Aorta (tissue), 5 donors: ENCODE data around the gene SCGB3A1. TPM values are rescaled to one million over a fixed set of nuclear protein-coding genes. Genes with fewer than 3 reads are reported as not detected.

Experiments used
- ATAC-seq: fragments of 200-7000 bp; cut with Tn5 transposase; one replicate; pipeline ENCODE4 v1.9.1; 2022; ENCODE audit warnings: moderate library complexity; ENCODE audit not compliant: low FRiP score
- DNase-seq, 2 donors: peaks; one replicate each; pipeline ENCODE4 v3.0.0-alpha.2; 2020
- H3K27ac ChIP-seq, 2 donors: one replicate each; pipeline ENCODE4 v1.5.1; 2013; ENCODE audit warnings: low read length in 2 of 2, mild to moderate bottlenecking in 2 of 2, moderate library complexity in 2 of 2, control low read depth in 1 of 2, inconsistent platforms in 1 of 2, low read depth in 1 of 2
- H3K27me3 ChIP-seq, 2 donors: one replicate each; pipeline ENCODE4 v1.6.1; 2013; ENCODE audit warnings: control low read depth in 1 of 2, low read length in 1 of 2, mild to moderate bottlenecking in 1 of 2, moderate library complexity in 1 of 2; ENCODE audit not compliant: insufficient read depth in 2 of 2, control insufficient read depth in 1 of 2
- H3K36me3 ChIP-seq, 2 donors: one replicate each; pipeline ENCODE4 v1.6.1; 2013; ENCODE audit warnings: control low read depth in 1 of 2, low read length in 1 of 2, mild to moderate bottlenecking in 1 of 2; ENCODE audit not compliant: insufficient read depth in 2 of 2, control insufficient read depth in 1 of 2
- H3K4me1 ChIP-seq, 2 donors: one replicate each; pipeline ENCODE4 v1.6.1; 2013; ENCODE audit warnings: low read length in 2 of 2, control low read depth in 1 of 2, mild to moderate bottlenecking in 1 of 2, moderate library complexity in 1 of 2; ENCODE audit not compliant: insufficient read depth in 2 of 2, control insufficient read depth in 1 of 2
- H3K4me3 ChIP-seq, 2 donors: one replicate each; pipeline ENCODE4 v1.5.1; 2013; ENCODE audit warnings: low read length in 2 of 2, control low read depth in 1 of 2, mild to moderate bottlenecking in 1 of 2
- H3K9me3 ChIP-seq: one replicate; pipeline ENCODE4 v1.6.1; 2013; ENCODE audit warnings: mild to moderate bottlenecking, low read length; ENCODE audit not compliant: control insufficient read depth
- WGBS, 2 donors: extraction: QIAGEN DNeasy Blood & Tissue Kit; methylation state at CpG; one replicate each; pipeline ENCODE4 v1.1.7; 2013; 5-methylcytosine and 5-hydroxymethylcytosine counted together
- intact Hi-C, 2 donors: fragments of 100-400 bp; cut with DNase I; formaldehyde crosslinking; loops; one replicate each; pipeline versions ENCODE4 v1.14.2 to v1.15.0; 2022
- polyA plus RNA-seq, 2 donors: library from polyadenylated mRNA; stranded (reverse); fragments of 200-250 nt; gene quantifications; one replicate each; pipeline ENCODE4 v1.2.3, GENCODE V29; 2013
- total RNA-seq, 2 donors: library from RNA; stranded (reverse); fragmentation: NEBNext Ultra II Directional; extraction: Animal tissue kit (Norgen Biotek cat#: 25700); gene quantifications; one replicate each; pipeline ENCODE4 v1.2.1, GENCODE V29; 2021
- donor health status: healthy with polysubstance abuse.
- donor health status: Bipolar disorder and iron deficiency.
- donor health status: DM: no; HTN: no; CAD: no.
- donor health status: DM: no; HTN: no; CAD: no.
- donor health status: DM: yes; HTN: yes; CAD: no.

Gene SCGB3A1
- total and polyA plus RNA-seq, 4 donors, result 2.0 TPM; not detected in 3

DNA sequence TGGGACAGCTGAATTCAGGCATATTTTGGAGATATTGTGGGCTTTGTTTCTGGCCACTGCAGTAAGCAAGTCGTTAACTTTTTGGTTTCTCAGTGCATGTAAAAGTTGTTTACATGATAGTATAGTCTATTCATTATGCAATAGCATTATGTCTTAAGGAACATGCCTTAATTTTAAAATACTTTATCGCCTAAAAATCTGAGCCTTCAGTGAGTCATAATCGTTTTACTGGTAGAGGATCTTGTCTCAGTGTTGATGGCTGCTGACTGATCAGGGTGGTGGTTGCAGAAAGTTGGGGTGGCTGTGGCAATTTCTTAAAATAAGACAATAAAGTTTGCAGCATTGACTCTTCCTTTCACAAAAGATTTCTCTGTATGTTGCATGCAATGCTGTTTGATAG lies 5.1 kb downstream of the SCGB3A1 start:
- no peaks in the 10 kb centered on the region for H3K27me3 ChIP-seq
- H3K27ac ChIP-seq, result no peak overlapping the region
- H3K4me1 ChIP-seq, result no peaks in the 10 kb centered on the region
- ATAC-seq, result no peak
- 91 to 92% methylated on average over 3 of the region's 3 CpGs for WGBS, 2 donors
- H3K36me3 ChIP-seq, result no peaks in the 10 kb centered on the region
- H3K9me3 ChIP-seq, result no peaks in the 10 kb centered on the region
- no peak for DNase-seq
- intact Hi-C loops, result no loop called here
- no peak overlapping the region for H3K4me3 ChIP-seq

- Histone ChIP-seq H3K4me3 (no peak overlapping the region), H3K27me3 (no peaks in the 10 kb centered on the region), H3K27ac (no peak overlapping the region), H3K4me1 (no peaks in the 10 kb centered on the region), H3K9me3 (no peaks in the 10 kb centered on the region), H3K36me3 (no peaks in the 10 kb centered on the region)
- intact Hi-C loops, result no loop called here
- 76 to 77% methylated on average over 2 of the region's 2 CpGs for WGBS, 2 donors
- DNase-seq, result no peak
- ATAC-seq, result no peak
These were observed 7.6 kb downstream of the SCGB3A1 start for GRCh38 chr5:180583738-180584137.

- Histone ChIP-seq H3K27ac (no peak overlapping the region), H3K27me3 (no peaks in the 10 kb centered on the region), H3K4me3 (no peak overlapping the region), H3K36me3 (no peaks in the 10 kb centered on the region), H3K4me1 (no peaks in the 10 kb centered on the region), H3K9me3 (no peaks in the 10 kb centered on the region)
- DNase-seq, result no peak
- intact Hi-C loops, result no loop called here
- ATAC-seq, result no peak
- 89% methylated on average over 6 of the region's 6 CpGs for WGBS, 2 donors
These were observed 10.6 kb downstream of the SCGB3A1 start for GRCh38 chr5:180580681-180581080.

DNA sequence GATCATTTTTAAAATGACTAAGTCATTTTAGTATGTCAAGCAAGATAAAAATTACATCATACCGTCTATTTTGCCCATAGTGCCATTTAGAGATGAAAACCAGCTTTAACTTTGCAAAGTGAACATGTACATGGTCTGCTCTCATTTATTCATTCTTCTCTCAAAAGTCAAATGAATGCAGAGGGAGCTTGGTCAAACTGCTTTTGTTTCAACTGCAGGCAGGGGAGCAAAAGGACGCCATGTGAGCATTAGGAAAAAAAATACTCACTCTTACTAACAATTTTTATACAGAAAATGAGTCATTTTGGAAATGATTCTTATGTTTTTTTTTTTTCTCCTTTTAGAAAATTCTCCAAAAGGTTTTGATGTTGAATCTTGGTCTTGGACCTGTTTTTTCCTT lies 15.7 kb downstream of the SCGB3A1 start:
- no peaks in the 10 kb centered on the region for H3K36me3 ChIP-seq
- no peak for ATAC-seq
- intact Hi-C loops, result no loop called here
- no peaks in the 10 kb centered on the region for H3K9me3 ChIP-seq
- H3K27ac ChIP-seq, result no peak overlapping the region
- H3K4me3 ChIP-seq, result no peak overlapping the region
- no peak for DNase-seq
- H3K4me1 ChIP-seq, result no peaks in the 10 kb centered on the region
- WGBS, 2 donors, result 19 to 26% methylated on average over 2 of the region's 2 CpGs
- H3K27me3 ChIP-seq, result no peaks in the 10 kb centered on the region

DNA sequence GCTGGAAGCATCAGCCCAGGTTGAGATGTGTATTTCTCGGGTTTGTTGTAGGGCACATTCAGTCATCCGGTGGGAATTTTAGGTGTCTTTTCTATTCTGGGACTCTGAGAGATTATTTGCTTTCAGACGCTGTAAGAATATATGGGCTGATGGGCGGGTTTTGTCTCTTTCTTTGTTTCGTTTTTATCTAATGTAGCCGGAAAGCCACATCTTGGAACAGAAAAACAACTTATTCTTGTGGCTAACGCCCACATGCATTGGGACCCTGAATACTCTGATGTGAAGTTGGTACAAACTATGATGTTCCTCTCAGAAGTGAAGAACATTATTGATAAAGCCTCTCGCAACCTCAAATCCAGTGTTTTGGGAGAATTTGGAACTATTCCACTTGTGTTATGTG lies 22.4 kb downstream of the SCGB3A1 start:
- Histone ChIP-seq H3K4me1 (no peaks in the 10 kb centered on the region), H3K27ac (no peak overlapping the region), H3K36me3 (peaks cover 5 to 10% of the 10 kb centered on the region in 2 donors), H3K9me3 (no peaks in the 10 kb centered on the region), H3K27me3 (no peaks in the 10 kb centered on the region), H3K4me3 (no peak overlapping the region)
- ATAC-seq (no peak), DNase-seq (no peak)
- WGBS, 2 donors, result 75 to 78% methylated on average over 8 of the region's 8 CpGs
- intact Hi-C loops, result no loop called here

DNA sequence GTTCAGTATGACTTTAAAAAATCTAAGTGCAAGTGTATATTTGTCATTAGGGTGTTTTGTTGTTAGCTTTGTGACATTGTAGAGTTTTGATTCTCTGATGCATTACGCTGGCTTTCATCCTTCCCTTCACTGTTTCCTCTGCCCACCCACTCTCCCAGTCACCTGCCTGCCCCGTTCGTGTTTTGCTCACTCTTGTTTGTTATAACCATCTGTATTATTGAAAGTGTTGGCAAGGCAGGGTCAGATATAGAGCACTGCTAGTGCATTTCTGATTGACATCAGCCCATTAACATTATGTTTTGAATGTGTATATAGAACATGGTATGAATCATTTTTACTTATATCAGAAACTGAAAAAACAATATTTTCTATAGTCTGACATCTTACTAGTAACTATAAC lies 27.3 kb downstream of the SCGB3A1 start:
- Histone ChIP-seq H3K4me3 (no peak overlapping the region), H3K4me1 (no peaks in the 10 kb centered on the region), H3K27me3 (no peaks in the 10 kb centered on the region), H3K36me3 (peaks cover 4 to 14% of the 10 kb centered on the region in 2 donors), H3K9me3 (no peaks in the 10 kb centered on the region), H3K27ac (no peak overlapping the region)
- DNase-seq, result no peak
- ATAC-seq, result no peak
- 79 to 81% methylated on average over 3 of the region's 3 CpGs for WGBS, 2 donors
- intact Hi-C loops, result no loop called here

DNA sequence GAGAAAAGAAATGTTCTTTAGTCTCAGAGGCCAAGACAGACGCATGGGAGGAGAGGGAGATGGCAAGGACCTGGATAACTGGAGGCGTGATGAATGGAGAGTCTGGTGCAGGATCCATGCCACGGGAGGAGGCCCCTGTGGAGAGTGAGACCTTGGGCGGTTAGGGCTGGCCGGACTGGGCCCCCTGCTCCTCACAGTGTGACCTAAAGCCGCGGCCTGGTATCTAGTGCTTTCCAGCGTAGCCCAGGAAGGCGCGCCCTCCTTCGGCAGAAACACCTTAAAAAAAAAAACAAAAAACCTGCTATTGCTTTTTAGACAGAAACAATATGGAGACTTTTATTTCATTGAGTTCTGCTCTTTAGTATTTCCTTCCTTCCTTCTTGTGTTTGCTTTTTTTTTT lies 33.1 kb downstream of the SCGB3A1 start:
- ATAC-seq (no peak), DNase-seq (no peak)
- WGBS, 2 donors, result 92 to 96% methylated on average over 11 of the region's 11 CpGs
- intact Hi-C loops, result no loop called here
- Histone ChIP-seq H3K4me3 (no peak overlapping the region), H3K9me3 (no peaks in the 10 kb centered on the region), H3K27ac (no peak overlapping the region), H3K4me1 (no peaks in the 10 kb centered on the region), H3K27me3 (no peaks in the 10 kb centered on the region), H3K36me3 (peaks cover 0 to 4% of the 10 kb centered on the region in 2 donors)

DNA sequence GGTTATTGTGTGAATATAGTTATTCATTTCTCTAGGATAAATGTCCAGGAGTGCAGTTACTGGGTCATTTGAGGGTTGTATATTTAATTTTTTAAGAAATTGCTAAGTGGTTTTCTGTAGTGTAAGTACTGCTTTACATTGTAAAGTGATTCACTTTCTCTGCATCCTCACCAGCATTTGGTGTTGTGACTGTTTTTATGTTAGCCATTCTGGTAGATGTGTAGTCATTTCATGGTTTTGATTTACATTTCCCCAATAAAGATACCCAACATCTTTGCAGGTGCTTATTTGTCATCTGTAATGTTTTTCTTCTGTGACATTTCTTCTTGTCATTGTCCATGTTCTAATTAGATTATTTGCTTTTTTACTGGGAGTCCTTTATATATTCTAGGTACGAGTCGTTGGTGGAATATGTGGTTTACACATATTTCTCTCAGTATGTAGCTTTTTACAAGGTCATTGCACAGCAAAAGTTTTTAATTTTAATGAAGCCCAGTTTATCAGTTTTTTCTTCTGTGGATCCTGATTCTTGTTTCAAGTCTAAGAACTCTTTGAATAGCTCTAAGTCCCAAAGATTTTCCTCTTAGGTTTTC lies 34.0 kb downstream of the SCGB3A1 start:
- H3K4me3 ChIP-seq, result no peak overlapping the region
- ATAC-seq (no peak), DNase-seq (no peak)
- H3K36me3 ChIP-seq, result peaks cover 0 to 4% of the 10 kb centered on the region in 2 donors
- intact Hi-C loops, result no loop called here
- H3K27me3 ChIP-seq, result no peaks in the 10 kb centered on the region
- WGBS, 2 donors, result 93 to 94% methylated on average over 2 of the region's 2 CpGs
- no peak overlapping the region for H3K27ac ChIP-seq
- no peaks in the 10 kb centered on the region for H3K4me1 ChIP-seq
- H3K9me3 ChIP-seq, result no peaks in the 10 kb centered on the region

DNA sequence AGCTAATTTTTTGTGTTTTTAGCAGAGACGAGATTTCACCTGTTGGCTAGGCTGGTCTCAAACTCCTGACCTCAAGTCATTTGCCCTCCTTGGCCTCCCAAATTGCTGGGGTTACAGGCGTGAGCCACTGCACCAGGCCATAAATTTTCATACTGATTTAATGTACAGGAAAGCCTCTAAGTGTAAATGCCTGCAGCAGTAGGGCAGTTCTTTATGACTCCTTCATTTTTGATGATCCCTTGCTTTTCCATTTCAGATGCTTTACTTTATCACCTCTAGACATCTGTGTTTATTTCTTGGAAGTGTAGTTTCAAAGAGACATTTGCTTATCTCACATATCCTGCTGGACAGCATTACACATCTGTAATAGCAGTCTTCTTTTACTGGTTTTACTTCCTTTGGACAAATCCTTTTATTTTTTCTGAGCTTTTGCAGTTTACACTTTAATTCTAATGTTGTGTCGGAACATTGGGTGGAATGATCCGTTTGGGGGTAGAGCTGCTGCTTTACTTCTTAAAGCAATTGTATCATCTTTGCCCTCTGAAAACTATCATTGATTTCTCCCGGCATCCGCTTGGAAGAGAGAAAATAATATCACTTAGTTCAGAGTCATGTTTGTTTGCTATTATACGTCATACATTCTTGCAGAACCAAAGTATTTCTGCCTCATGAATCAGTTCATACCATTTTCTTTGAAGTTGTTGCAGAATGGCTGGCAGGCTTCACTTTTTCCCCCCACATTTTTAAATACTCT lies 36.0 kb downstream of the SCGB3A1 start:
- ATAC-seq, result no peak
- no peak overlapping the region for H3K4me3 ChIP-seq
- no peak for DNase-seq
- peaks cover 0 to 2% of the 10 kb centered on the region in 2 donors for H3K36me3 ChIP-seq
- no peaks in the 10 kb centered on the region for H3K9me3 ChIP-seq
- WGBS, 2 donors, result 83 to 86% methylated on average over 7 of the region's 7 CpGs
- H3K4me1 ChIP-seq, result no peaks in the 10 kb centered on the region
- H3K27ac ChIP-seq, result no peak overlapping the region
- intact Hi-C loops, result no loop called here
- H3K27me3 ChIP-seq, result no peaks in the 10 kb centered on the region
